ENCODE results near the gene KHDRBS1. TPM values are rescaled to one million over a fixed set of nuclear protein-coding genes. Genes with fewer than 3 reads are reported as not detected.
"Not testable (repeated sequence)": the region's sequence is repeated elsewhere in the genome, so short reads cannot be mapped to it uniquely, and the experiment has no call there.

KHDRBS1 gene
- total RNA-seq, 5 donors from 2014 or later (not counting 1 experiment from before 2014, with no cell fraction given): 98.9 to 115 (median 111) TPM

DNA sequence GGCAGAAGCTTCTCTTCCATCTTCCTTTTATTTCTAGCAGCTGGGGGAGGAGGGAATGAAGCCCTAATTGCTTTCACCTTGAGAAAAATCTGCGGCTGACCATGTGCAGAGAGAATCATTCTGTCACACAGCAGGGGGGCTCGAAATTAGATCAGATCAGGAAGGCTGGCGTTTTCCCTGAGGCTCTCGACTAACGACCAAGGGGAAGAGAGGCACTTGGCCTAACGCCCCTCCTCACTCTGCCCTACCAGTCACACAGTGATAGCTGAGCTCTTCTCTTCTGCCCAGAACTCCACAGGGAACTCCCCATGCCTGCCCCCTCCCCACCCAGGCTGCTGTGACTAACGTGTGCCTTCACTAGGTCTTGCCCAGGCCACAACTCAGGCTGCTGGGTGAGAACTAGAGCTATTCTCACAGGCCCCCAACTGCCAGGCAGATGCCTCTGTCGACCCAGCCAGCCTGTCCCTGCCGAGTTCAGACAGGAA, 26.5 kb upstream of the KHDRBS1 start:
- H3K4me3 ChIP-seq (ENCODE audit: control insufficient read depth in 1 of 2, extremely low read depth in 1 of 2, low read length in 1 of 2): no peak overlapping the region
- H3K4me1 ChIP-seq (ENCODE audit: control insufficient read depth in 1 of 2, extremely low read depth in 1 of 2, insufficient read depth in 2 of 2, low read length in 2 of 2): peaks cover 30 to 44% of the 10 kb centered on the region in 2 experiments
- POLR2A ChIA-PET: interaction anchor here in 1 of 2 donors (0.5 kb wide), 1 partner anchor 64 kb away, joined by 6 read pairs; no protein-coding TSS in a partner anchor
- DNase-seq (no peak), ATAC-seq (replicated peaks in 1 of 4) (no peak)
- no peaks in the 10 kb centered on the region for H3K9me3 ChIP-seq
- WGBS (ENCODE audit: insufficient coverage): 90% methylated on average over 8 of the region's 9 CpGs
- no peak overlapping the region for H3K4me3 Mint-ChIP-seq
- H3K9me3 Mint-ChIP-seq: no peaks in the 10 kb centered on the region
- no peak overlapping the region for H3K27ac ChIP-seq (ENCODE audit: low read length)
- no peaks in the 10 kb centered on the region for H3K36me3 ChIP-seq (ENCODE audit: control insufficient read depth in 2 of 2, extremely low read depth in 1 of 2, insufficient read depth in 1 of 2, low read length in 1 of 2)
- H3K36me3 Mint-ChIP-seq: no peaks in the 10 kb centered on the region
- H3K4me1 Mint-ChIP-seq: peaks cover 46 to 59% (median 52%) of the 10 kb centered on the region in 3 donors
- H3K27me3 ChIP-seq (replicated peaks in 1 of 2; ENCODE audit: control insufficient read depth in 2 of 2, extremely low read depth in 1 of 2, insufficient read depth in 2 of 2, low read length in 1 of 2): no peaks in the 10 kb centered on the region
- no peaks in the 10 kb centered on the region for H3K27me3 Mint-ChIP-seq
- CTCF ChIA-PET: no interaction called here
- H3K27ac Mint-ChIP-seq: peak overlapping the region; percentile 43 to 83

DNA sequence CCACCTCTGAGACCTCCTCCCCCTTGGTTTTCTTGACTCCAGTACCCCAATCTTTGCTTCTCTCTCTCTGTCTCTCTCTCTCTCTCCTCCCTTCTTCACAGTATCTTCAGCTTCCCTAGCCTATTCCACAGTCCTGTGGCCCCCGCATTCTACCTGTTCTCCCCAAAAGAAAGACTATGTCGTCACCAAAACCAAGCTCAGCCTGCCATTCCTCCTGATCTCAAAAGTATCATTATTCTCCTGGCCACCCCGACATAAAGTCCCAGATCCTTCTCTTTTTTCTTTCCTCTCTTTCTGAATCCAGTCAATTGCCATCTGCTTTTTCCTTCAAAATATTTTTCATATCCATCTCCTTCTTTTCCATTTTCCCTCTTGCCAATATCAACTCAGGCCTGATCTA, 23.7 kb upstream of the KHDRBS1 start:
- POLR2A ChIA-PET: interaction anchor here in 1 of 2 donors (0.5 kb wide), 2 partner anchors 15 to 134 kb away, joined by 3 to 4 read pairs; no protein-coding TSS in a partner anchor
- peaks cover 22 to 33% (median 28%) of the 10 kb centered on the region in 3 donors for H3K4me1 Mint-ChIP-seq

DNA sequence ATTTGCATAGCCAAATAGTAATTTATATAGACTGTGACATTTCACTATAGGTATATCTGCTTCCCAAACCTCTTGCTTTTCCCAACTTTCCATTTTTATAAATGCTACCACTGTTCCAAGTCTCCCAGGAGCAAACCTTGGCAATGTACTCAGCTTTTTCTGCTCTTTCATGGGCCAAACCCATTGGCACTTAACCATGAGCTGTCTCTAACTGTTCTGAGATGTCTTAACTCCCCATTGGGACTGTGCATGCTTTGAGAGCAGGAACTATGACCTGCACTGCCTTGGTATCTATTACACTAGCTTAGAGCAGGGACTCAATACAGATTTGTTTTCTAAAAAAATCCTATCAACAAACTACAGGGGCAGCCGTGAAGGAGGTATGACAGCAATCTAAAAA, 22.5 kb upstream of the KHDRBS1 start:
- ChIA-PET CTCF (interaction anchor here in 1 of 2 donors (0.6 kb wide), 1 partner anchor 28 kb away, joined by 3 read pairs; no protein-coding TSS in a partner anchor), POLR2A (interaction anchor here in 1 of 2 donors (0.5 kb wide), 1 partner anchor 168 kb away, joined by 3 read pairs; no protein-coding TSS in a partner anchor)
- H3K27me3 Mint-ChIP-seq: no peaks in the 10 kb centered on the region
- peak overlapping the region in 1 of 2 donors; percentile 48 for H3K27ac Mint-ChIP-seq
- no peak overlapping the region for H3K4me3 Mint-ChIP-seq
- no peak overlapping the region for H3K4me3 ChIP-seq (ENCODE audit: control insufficient read depth in 1 of 2, extremely low read depth in 1 of 2, low read length in 1 of 2)
- no peaks in the 10 kb centered on the region for H3K9me3 Mint-ChIP-seq
- H3K36me3 ChIP-seq (ENCODE audit: control insufficient read depth in 2 of 2, extremely low read depth in 1 of 2, insufficient read depth in 1 of 2, low read length in 1 of 2): no peaks in the 10 kb centered on the region
- H3K4me1 Mint-ChIP-seq: peaks cover 16 to 26% (median 22%) of the 10 kb centered on the region in 3 donors
- no peak overlapping the region for H3K27ac ChIP-seq (ENCODE audit: low read length)
- WGBS (ENCODE audit: insufficient coverage): no CpG with 5 or more reads among the region's 1 CpG
- H3K9me3 ChIP-seq: no peaks in the 10 kb centered on the region
- no peak for ATAC-seq (replicated peaks in 1 of 4)
- no peaks in the 10 kb centered on the region for H3K27me3 ChIP-seq (replicated peaks in 1 of 2; ENCODE audit: control insufficient read depth in 2 of 2, extremely low read depth in 1 of 2, insufficient read depth in 2 of 2, low read length in 1 of 2)
- H3K4me1 ChIP-seq (ENCODE audit: control insufficient read depth in 1 of 2, extremely low read depth in 1 of 2, insufficient read depth in 2 of 2, low read length in 2 of 2): peaks cover 0 to 8% of the 10 kb centered on the region in 2 experiments
- H3K36me3 Mint-ChIP-seq: no peaks in the 10 kb centered on the region
- DNase-seq: no peak

More for the DNA sequence above, 23.7 kb upstream of the KHDRBS1 start:
- Histone ChIP-seq H3K9me3 (no peaks in the 10 kb centered on the region), H3K4me1 (ENCODE audit: control insufficient read depth in 1 of 2, extremely low read depth in 1 of 2, insufficient read depth in 2 of 2, low read length in 2 of 2) (peaks cover 7 to 20% of the 10 kb centered on the region in 2 experiments), H3K27me3 (replicated peaks in 1 of 2; ENCODE audit: control insufficient read depth in 2 of 2, extremely low read depth in 1 of 2, insufficient read depth in 2 of 2, low read length in 1 of 2) (no peaks in the 10 kb centered on the region), H3K36me3 (ENCODE audit: control insufficient read depth in 2 of 2, extremely low read depth in 1 of 2, insufficient read depth in 1 of 2, low read length in 1 of 2) (no peaks in the 10 kb centered on the region), H3K4me3 (ENCODE audit: control insufficient read depth in 1 of 2, extremely low read depth in 1 of 2, low read length in 1 of 2) (no peak overlapping the region), H3K27ac (ENCODE audit: low read length) (no peak overlapping the region)
- Mint-ChIP-seq H3K27ac (peak overlapping the region; percentile 70 to 81), H3K9me3 (no peaks in the 10 kb centered on the region), H3K4me3 (no peak overlapping the region), H3K27me3 (no peaks in the 10 kb centered on the region), H3K36me3 (no peaks in the 10 kb centered on the region)
- CTCF ChIA-PET: interaction anchor here in 1 of 2 donors (0.6 kb wide), 1 partner anchor 9 kb away, joined by 7 read pairs; no protein-coding TSS in a partner anchor
- 85% methylated on average over 3 of the region's 3 CpGs for WGBS (ENCODE audit: insufficient coverage)
- DNase-seq (no peak), ATAC-seq (replicated peaks in 1 of 4) (no peak)

DNA sequence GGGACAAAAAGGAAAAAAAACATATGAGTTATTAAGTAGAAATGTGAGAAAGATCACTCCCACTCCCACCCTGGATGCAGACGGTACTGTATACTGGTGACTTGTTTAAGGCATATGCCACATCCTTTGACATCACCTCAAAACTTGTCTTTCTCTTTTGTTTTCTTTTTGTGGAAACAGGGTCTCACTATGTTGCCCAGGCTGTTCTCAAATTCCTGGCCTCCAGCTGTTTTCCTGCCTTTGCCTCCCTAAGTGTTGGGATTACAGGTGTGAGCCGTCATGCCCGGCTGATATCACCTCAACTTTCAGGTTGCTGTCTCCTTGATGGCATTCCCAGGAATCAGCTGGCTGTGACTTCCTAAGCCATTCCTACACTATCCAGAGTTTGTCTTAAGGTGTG, 18.4 kb upstream of the KHDRBS1 start:
- Histone ChIP-seq H3K36me3 (ENCODE audit: control insufficient read depth in 2 of 2, extremely low read depth in 1 of 2, insufficient read depth in 1 of 2, low read length in 1 of 2) (no peaks in the 10 kb centered on the region), H3K9me3 (no peaks in the 10 kb centered on the region), H3K4me3 (ENCODE audit: control insufficient read depth in 1 of 2, extremely low read depth in 1 of 2, low read length in 1 of 2) (no peak overlapping the region), H3K27ac (ENCODE audit: low read length) (no peak overlapping the region), H3K27me3 (replicated peaks in 1 of 2; ENCODE audit: control insufficient read depth in 2 of 2, extremely low read depth in 1 of 2, insufficient read depth in 2 of 2, low read length in 1 of 2) (no peaks in the 10 kb centered on the region), H3K4me1 (ENCODE audit: control insufficient read depth in 1 of 2, extremely low read depth in 1 of 2, insufficient read depth in 2 of 2, low read length in 2 of 2) (no peaks in the 10 kb centered on the region)
- Mint-ChIP-seq H3K4me1 (peaks cover 3 to 11% (median 6%) of the 10 kb centered on the region in 3 donors), H3K36me3 (no peaks in the 10 kb centered on the region), H3K27ac (no peak overlapping the region), H3K27me3 (no peaks in the 10 kb centered on the region), H3K4me3 (no peak overlapping the region), H3K9me3 (no peaks in the 10 kb centered on the region)
- ChIA-PET POLR2A (no interaction called here), CTCF (no interaction called here)
- no CpG with 5 or more reads among the region's 3 CpGs for WGBS (ENCODE audit: insufficient coverage)
- ATAC-seq (replicated peaks in 1 of 4) (no peak), DNase-seq (no peak)

DNA sequence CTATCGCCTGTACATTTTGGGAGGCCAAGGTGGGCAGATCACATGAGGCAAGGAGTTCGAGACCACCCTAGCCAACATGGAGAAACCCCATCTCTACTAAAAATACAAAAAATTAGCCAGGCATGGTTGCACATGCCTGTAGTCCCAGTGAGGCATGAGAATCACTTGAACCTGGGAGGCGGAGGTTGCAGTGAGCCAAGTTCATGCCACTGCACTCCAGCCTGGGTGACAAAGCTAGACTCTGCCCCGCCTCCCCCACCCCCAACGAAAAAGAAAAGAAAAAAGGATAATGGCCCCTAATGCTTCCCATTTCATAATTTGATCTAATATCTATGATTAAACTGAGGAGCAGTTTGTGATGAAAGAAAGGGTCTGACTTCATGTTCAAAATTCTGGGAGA, 17.5 kb upstream of the KHDRBS1 start:
- H3K9me3 ChIP-seq; ATAC-seq (replicated peaks in 1 of 4); H3K4me3 ChIP-seq (ENCODE audit: control insufficient read depth in 1 of 2, extremely low read depth in 1 of 2, low read length in 1 of 2); H3K9me3 Mint-ChIP-seq; H3K27me3 ChIP-seq (replicated peaks in 1 of 2; ENCODE audit: control insufficient read depth in 2 of 2, extremely low read depth in 1 of 2, insufficient read depth in 2 of 2, low read length in 1 of 2); H3K27ac Mint-ChIP-seq; H3K4me3 Mint-ChIP-seq; DNase-seq; CTCF ChIA-PET; H3K27me3 Mint-ChIP-seq; H3K27ac ChIP-seq (ENCODE audit: low read length); H3K36me3 ChIP-seq (ENCODE audit: control insufficient read depth in 2 of 2, extremely low read depth in 1 of 2, insufficient read depth in 1 of 2, low read length in 1 of 2); H3K4me1 ChIP-seq (ENCODE audit: control insufficient read depth in 1 of 2, extremely low read depth in 1 of 2, insufficient read depth in 2 of 2, low read length in 2 of 2); POLR2A ChIA-PET; H3K36me3 Mint-ChIP-seq; H3K4me1 Mint-ChIP-seq: not testable (repeated sequence)
- 100% methylated on average over 1 of the region's 5 CpGs for WGBS (ENCODE audit: insufficient coverage)

- Mint-ChIP-seq H3K4me1 (peaks cover 4 to 10% (median 6%) of the 10 kb centered on the region in 3 donors), H3K9me3 (no peaks in the 10 kb centered on the region), H3K4me3 (no peak overlapping the region), H3K27ac (no peak overlapping the region), H3K27me3 (no peaks in the 10 kb centered on the region), H3K36me3 (no peaks in the 10 kb centered on the region)
- Histone ChIP-seq H3K9me3 (no peaks in the 10 kb centered on the region), H3K27ac (ENCODE audit: low read length) (no peak overlapping the region), H3K36me3 (ENCODE audit: control insufficient read depth in 2 of 2, extremely low read depth in 1 of 2, insufficient read depth in 1 of 2, low read length in 1 of 2) (no peaks in the 10 kb centered on the region), H3K4me1 (ENCODE audit: control insufficient read depth in 1 of 2, extremely low read depth in 1 of 2, insufficient read depth in 2 of 2, low read length in 2 of 2) (peaks cover 0 to 5% of the 10 kb centered on the region in 2 experiments), H3K4me3 (ENCODE audit: control insufficient read depth in 1 of 2, extremely low read depth in 1 of 2, low read length in 1 of 2) (no peak overlapping the region), H3K27me3 (replicated peaks in 1 of 2; ENCODE audit: control insufficient read depth in 2 of 2, extremely low read depth in 1 of 2, insufficient read depth in 2 of 2, low read length in 1 of 2) (no peaks in the 10 kb centered on the region)
- CTCF ChIA-PET: interaction anchor here (0.6 to 1.1 kb wide), 3 partner anchors 17 to 224 kb away, joined by 3 to 6 read pairs (median 4); no protein-coding TSS in a partner anchor
- ATAC-seq (replicated peaks in 1 of 4): no peak
- POLR2A ChIA-PET: no interaction called here
- 75% methylated on average over 1 of the region's 5 CpGs for WGBS (ENCODE audit: insufficient coverage)
- no peak for DNase-seq
Measured at GRCh38 chr1:32001863-32002262, 11.8 kb upstream of the KHDRBS1 start.

Measured in T-cell (primary cell).